ENCODE results near the gene SMYD3.

Gene SMYD3

GRCh38 chr1:246283771-246284410 lies 223.2 kb downstream of the SMYD3 start:
- in situ Hi-C loops (cut with MboI; ENCODE audit: low sequenced_read_pairs): loop anchor here (10.0 kb wide), 1 partner anchor 269 kb away; no protein-coding TSS in a partner anchor

DNA sequence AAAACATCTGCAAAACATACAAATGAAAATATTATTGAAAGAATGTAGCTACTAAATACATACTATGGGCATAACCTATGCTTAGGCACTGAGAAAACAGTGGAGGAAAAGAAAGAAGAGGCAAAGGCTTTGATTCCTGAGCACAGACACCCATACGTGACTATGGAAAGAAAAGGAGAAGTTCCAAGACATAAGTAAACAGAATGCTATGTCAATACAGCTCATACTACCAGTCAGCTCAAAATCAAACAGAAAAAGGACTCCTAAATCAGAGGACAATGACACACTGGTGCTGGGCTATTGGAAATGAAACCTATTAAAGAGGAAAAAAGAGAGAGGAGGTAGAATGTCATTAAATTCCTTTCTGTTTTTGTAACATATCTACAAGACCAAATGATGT lies 225.4 kb downstream of the SMYD3 start:
- in situ Hi-C loops (cut with MboI; ENCODE audit: low sequenced_read_pairs): loop anchor here (10.0 kb wide), 1 partner anchor 267 kb away; no protein-coding TSS in a partner anchor

DNA sequence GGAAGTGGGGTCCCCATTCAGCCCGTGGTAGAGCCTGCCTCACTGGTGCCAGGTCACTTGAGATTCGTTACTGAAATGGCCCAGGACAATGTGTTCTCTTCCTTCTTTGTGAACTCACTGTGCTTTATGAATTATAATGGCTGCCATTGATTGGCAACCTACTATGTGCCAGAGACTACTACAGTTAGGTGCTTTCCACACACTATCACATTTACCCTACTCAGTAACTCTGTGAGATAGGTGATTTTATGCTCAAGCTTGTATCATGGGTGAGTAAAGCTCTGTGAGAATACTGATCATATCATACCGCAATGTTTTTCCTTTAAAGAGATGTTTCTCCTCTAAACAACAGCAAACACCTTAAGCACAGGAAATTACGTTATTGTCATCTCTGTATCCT lies 225.9 kb downstream of the SMYD3 start:
- in situ Hi-C loops (cut with MboI; ENCODE audit: low sequenced_read_pairs): loop anchor here (10.0 kb wide), 1 partner anchor 266 kb away; no protein-coding TSS in a partner anchor

DNA sequence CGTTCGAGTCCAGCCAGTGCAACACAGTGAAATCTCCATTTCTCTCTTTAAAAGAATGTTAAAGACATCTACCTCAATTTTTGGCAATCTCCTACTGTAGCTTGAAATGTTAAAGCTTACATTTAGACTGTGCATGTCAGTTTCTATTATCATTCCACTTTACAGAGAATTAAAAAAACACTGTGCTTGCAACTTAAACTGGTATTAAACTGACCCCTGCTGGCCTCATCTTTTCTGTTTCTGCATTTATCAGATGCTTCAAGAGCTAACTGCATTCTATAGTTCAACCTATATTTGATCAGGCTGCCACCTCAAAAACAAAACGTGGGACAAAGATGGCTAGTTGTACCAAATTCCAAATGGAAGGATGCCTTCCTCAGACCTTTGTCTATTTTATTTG lies 226.5 kb downstream of the SMYD3 start:
- in situ Hi-C loops (cut with MboI; ENCODE audit: low sequenced_read_pairs): loop anchor here (10.0 kb wide), 1 partner anchor 266 kb away; no protein-coding TSS in a partner anchor

DNA sequence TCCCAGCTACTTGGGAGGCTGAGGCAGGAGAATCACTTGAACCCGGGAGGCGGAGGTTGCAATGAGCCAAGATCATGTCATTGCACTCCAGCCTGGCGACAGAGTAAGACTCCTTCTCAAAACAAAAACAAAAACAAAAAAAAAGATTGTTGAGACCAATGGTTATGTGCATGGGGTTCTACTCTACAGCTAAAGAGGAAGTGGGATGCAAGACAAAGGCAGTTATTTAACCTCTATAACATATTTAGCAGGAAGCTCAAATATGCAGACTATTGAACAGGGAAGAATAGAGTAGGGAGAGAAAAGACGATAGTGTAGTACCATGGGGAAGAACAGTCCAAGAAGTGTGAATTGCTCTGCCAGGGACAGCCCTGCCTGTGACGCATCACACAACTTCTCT lies 227.7 kb downstream of the SMYD3 start:
- in situ Hi-C loops (cut with MboI; ENCODE audit: low sequenced_read_pairs): no loop called here

- in situ Hi-C loops (cut with MboI; ENCODE audit: low sequenced_read_pairs): no loop called here
Measured at GRCh38 chr1:246278371-246278770, 228.7 kb downstream of the SMYD3 start.

DNA sequence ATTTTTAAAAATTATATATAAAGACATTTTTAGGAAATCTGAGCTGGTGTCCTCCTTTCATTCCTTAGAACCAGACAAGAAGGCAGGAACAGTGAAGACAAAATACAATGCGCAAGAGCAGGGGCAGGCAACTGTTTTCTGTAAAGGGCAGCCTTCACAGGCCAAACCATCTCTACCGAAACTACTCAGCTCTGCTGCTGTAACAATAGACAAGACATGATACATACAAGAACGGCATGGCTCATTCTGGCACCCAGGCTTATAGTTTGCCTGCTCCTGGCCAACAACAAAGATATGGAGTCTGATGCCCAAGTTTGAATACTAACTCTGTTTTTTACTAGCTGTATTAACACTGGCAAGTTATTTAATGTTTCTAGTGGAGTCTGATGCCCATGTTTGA lies 232.0 kb downstream of the SMYD3 start:
- in situ Hi-C loops (cut with MboI; ENCODE audit: low sequenced_read_pairs): no loop called here

DNA sequence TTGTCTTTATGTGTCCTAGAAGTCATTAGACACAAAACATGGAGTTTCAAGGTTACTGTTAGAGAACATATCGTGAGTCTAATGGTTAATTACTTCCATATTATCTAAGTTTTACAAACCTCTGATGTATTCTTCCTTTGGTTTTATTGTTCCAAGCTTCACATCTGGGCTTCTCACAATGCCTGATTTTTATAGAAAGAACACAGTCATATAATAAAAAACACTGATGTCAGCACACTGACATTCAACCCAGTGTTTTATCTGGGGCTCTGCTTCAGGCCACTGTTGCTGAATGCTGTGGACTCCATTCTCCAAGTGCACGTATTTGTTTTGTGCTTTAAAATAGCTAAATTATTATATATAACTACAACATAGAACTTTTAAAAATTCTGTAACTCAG lies 232.9 kb downstream of the SMYD3 start:
- in situ Hi-C loops (cut with MboI; ENCODE audit: low sequenced_read_pairs): no loop called here

GRCh38 chr1:246271516-246271915 lies 235.6 kb downstream of the SMYD3 start:
- in situ Hi-C loops (cut with MboI; ENCODE audit: low sequenced_read_pairs): no loop called here

DNA sequence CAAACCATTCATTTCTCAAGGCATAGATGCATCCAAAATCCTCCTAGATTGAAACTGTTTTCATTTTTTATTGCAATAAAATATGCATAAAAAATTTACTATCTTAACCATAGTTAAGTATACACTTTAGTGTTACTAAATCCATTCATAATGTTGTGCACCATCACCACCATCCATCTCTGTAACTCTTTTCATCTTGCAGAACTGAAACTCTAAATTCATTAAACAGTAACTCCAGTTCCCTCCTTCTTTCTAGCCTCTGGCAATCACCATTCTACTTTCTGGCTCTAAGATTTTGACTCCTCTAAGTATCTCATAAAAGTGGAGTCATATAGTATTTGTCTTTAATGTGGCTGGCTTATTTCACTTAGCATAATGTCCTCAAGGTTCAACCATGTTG lies 236.8 kb downstream of the SMYD3 start:
- in situ Hi-C loops (cut with MboI; ENCODE audit: low sequenced_read_pairs): no loop called here

DNA sequence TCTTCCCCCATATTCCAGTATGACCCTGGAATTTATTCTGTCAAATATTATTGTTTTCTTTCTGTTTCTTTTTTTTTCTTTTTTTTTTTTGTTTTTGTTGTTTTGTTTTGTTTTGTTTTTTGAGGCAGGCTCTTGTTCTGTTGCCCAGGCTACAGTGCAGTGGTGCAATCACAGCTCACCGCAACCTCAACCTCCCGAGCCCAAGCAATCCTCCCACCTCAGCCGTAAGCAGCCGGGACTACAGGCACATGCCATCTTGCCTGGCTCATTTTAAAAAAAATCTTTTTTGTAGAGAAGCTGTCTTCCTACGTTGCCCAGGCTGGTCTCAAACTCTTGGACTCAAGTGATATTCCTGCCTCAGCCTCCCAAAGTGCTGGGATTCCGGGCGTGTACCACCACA lies 237.6 kb downstream of the SMYD3 start:
- in situ Hi-C loops (cut with MboI; ENCODE audit: low sequenced_read_pairs): no loop called here

DNA sequence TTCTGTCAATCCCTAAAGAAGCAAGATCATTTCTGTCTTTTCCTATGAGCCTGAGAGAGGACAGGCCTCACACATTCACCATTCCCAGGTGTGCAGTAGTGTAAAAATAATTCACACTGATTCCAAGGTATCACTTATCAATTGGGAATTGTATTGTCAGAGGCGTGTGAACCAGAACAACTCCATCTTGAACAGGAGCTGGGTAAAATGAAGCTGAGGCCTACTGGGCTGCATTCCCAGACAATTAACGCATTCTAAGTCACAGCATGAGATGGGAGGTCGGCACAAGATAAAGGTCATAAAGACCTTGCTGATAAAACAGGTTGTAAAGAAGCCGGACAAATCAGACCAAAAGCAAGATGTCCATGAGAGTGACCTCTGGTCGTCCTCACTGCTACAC lies 239.2 kb downstream of the SMYD3 start:
- in situ Hi-C loops (cut with MboI; ENCODE audit: low sequenced_read_pairs): no loop called here

GRCh38 chr1:246267426-246267825 lies 239.7 kb downstream of the SMYD3 start:
- in situ Hi-C loops (cut with MboI; ENCODE audit: low sequenced_read_pairs): no loop called here

DNA sequence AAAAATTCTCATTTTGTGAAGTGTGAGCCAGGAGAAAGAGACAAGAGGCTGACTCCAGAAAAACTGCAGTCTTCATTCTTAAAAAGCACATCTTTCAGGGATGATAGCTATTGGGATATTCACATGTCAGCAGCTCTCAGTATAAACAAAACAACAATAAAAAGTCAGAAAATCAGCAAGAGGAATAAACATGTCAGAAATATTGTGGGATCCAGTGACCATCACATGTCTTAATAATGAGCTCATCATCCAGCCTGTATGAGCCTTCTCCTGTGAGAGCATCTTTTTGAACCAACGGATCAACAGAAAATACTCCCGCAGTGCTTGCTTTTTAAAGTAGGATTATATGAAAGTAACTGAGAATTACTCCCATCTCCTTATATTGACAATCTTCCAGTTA lies 241.6 kb downstream of the SMYD3 start:
- in situ Hi-C loops (cut with MboI; ENCODE audit: low sequenced_read_pairs): no loop called here

GRCh38 chr1:246262281-246262680 lies 244.8 kb downstream of the SMYD3 start:
- in situ Hi-C loops (cut with MboI; ENCODE audit: low sequenced_read_pairs): no loop called here

GRCh38 chr1:246261639-246262038 lies 245.4 kb downstream of the SMYD3 start:
- in situ Hi-C loops (cut with MboI; ENCODE audit: low sequenced_read_pairs): no loop called here

DNA sequence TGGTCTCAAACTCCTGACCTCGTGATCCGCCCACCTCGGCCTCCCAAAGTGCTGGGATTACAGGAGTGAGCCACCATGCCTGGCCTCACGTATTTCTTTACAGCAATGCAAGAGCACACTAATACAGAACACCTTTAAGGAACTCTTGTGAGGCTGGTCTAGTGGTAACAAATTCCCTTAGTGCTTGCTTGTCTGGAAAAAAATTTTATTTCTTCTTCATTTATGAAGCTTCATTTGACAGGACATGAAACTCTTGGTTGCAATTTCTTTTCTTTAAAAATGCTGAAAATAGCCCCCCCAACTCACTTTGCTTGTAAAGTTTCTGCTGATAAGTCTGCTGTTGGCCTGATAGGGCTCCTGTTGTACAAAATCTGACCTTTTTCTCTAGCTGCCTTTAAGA lies 248.8 kb downstream of the SMYD3 start:
- in situ Hi-C loops (cut with MboI; ENCODE audit: low sequenced_read_pairs): no loop called here

DNA sequence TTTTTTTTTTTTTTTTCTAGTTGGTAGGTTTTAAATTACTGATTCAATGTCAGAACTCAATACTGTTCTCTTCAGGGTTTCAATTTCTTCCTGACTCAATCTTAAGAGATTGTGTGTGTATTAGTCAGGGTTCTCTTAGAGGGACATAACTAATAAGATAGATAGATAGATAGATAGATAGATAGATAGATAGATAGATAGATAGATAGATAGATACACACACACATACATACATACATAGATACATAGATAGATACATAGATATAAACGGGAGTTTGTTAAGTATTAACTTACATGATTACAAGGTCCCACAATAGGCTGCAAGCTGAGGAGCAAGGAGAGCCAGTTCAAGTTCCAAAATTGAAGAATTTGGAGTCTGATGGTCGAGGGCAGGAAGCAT lies 251.3 kb downstream of the SMYD3 start:
- in situ Hi-C loops (cut with MboI; ENCODE audit: low sequenced_read_pairs): no loop called here

DNA sequence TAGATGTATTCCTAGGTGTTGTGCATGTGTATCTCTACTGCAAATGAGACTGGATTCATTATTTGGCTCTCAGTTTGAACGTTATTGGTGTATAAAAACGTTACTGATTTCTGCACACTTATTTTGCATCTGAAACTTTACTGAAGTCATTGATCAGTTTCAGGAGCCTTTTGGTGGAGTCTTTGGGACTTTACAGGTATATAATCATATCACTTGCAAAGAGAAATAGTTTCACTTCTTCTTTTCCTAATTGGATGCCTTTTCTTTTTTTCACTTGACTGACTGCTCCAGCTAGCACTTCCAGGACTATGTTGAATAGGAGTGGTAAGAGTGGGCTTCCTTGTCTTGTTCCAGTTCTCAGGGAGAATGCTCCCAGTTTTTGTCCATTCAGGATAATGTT lies 252.2 kb downstream of the SMYD3 start:
- in situ Hi-C loops (cut with MboI; ENCODE audit: low sequenced_read_pairs): no loop called here

DNA sequence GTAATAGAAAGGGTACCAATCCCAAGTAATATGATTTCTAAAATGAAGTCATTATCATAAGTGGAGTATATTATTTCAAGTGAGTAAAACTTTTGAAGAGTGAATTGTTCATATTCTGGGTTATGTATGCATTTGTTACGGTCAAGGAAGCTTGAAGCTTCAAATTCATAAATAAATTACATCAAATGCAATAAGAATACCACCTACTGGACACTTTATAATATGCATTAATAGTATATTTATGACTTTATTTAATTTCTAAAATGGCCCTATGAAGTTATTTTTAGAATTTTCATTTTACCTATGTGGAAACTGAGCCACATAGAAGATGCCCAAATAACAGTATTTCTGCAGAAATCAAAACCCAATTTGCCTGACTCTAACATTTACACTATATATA lies 260.6 kb downstream of the SMYD3 start:
- in situ Hi-C loops (cut with MboI; ENCODE audit: low sequenced_read_pairs): no loop called here

DNA sequence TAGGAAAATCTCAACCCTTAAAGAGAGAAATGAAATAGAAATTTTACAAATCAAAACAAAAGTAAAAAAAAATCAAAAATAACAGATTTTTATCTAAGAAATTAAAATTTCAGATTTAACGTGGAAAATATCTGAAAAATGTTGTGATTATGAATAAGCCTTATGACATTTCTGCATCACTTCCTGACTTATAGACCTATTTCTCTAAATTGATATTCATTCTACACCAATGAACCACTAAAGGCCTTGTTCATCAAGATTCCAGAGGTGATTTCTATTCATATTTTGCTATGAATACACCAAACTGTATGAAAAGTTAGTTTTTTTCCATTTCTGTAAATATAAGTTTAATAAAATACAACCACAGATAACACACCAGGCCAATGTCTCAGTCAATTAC lies 261.5 kb downstream of the SMYD3 start:
- in situ Hi-C loops (cut with MboI; ENCODE audit: low sequenced_read_pairs): no loop called here

- in situ Hi-C loops (cut with MboI; ENCODE audit: low sequenced_read_pairs): no loop called here
Measured at GRCh38 chr1:246232126-246232525, 275.0 kb downstream of the SMYD3 start.

GRCh38 chr1:246226041-246226440 lies 281.0 kb downstream of the SMYD3 start:
- in situ Hi-C loops (cut with MboI; ENCODE audit: low sequenced_read_pairs): no loop called here

Data from HL-60/S4 (cell line).